Neural cell (in vitro differentiated cells): ENCODE results near the gene IFI6. TPM values are rescaled to one million over a fixed set of nuclear protein-coding genes. Genes with fewer than 3 reads are reported as not detected.

Experiments used
- H2AFZ ChIP-seq: fragments of 200-600, 300-800 bp; sonication (generic), shearing (Covaris generic); 2 replicates; pipeline ENCODE4 v1.6.0; 2014; ENCODE audit warnings: low read depth, mild to moderate bottlenecking, antibody characterized with exemption, low read length, moderate library complexity
- H3F3A ChIP-seq: fragments of 200-600 bp; shearing (Covaris generic); 2 replicates; pipeline ENCODE4 v1.6.1; 2016; ENCODE audit warnings: mild to moderate bottlenecking, moderate library complexity, mixed read lengths, antibody characterized with exemption, low read length; ENCODE audit not compliant: insufficient read depth, poor library complexity, severe bottlenecking
- H3K27ac ChIP-seq: fragments of 200-600, 300-800 bp; sonication (generic), shearing (Covaris generic); 2 replicates; pipeline ENCODE4 v1.5.1; 2014; ENCODE audit warnings: mild to moderate bottlenecking, low read length, moderate library complexity
- H3K27me3 ChIP-seq: fragments of 300-800, 200-600 bp; sonication (generic), shearing (Covaris generic); 2 replicates; pipeline ENCODE4 v1.6.0; 2014; ENCODE audit warnings: mild to moderate bottlenecking, low read depth, low read length, moderate library complexity; ENCODE audit not compliant: insufficient read depth
- H3K36me3 ChIP-seq: fragments of 300-800, 200-600 bp; sonication (generic), shearing (Covaris generic); 2 replicates; pipeline ENCODE4 v1.5.1; 2014; ENCODE audit warnings: mild to moderate bottlenecking, antibody characterized with exemption, low read length, moderate library complexity; ENCODE audit not compliant: insufficient read depth
- H3K4me2 ChIP-seq: fragments of 300-800, 200-600 bp; sonication (generic), shearing (Covaris generic); 2 replicates; pipeline ENCODE4 v1.6.0; 2014; ENCODE audit warnings: mild to moderate bottlenecking, low read length
- H3K4me3 ChIP-seq: fragments of 300-800, 200-600 bp; sonication (generic), shearing (Covaris generic); 2 replicates; pipeline ENCODE4 v1.5.1; 2014; ENCODE audit warnings: mild to moderate bottlenecking, low read length, moderate library complexity
- H3K79me2 ChIP-seq: fragments of 200-600 bp; shearing (Covaris generic); replicated peaks from 2 replicates; pipeline ENCODE4 v1.6.0; 2014; ENCODE audit warnings: mild to moderate bottlenecking, low read length, moderate library complexity; ENCODE audit not compliant: insufficient read depth
- H3K9ac ChIP-seq: fragments of 300-800, 200-600 bp; sonication (generic), shearing (Covaris generic); 2 replicates; pipeline ENCODE4 v1.6.1; 2016; ENCODE audit warnings: mild to moderate bottlenecking, low read length, mixed read lengths
- H3K9me2 ChIP-seq: fragments of 200-600 bp; shearing (Covaris generic); 2 replicates; pipeline ENCODE4 v1.6.1; 2016; ENCODE audit warnings: mild to moderate bottlenecking, low read length, mixed read lengths; ENCODE audit not compliant: insufficient read depth
- H3K9me3 ChIP-seq: fragments of 200-600, 300-800 bp; sonication (generic), shearing (Covaris generic); 2 replicates; pipeline ENCODE4 v1.6.1; 2016; ENCODE audit warnings: mild to moderate bottlenecking, mixed run types, low read length, moderate library complexity, mixed read lengths
- H4K20me1 ChIP-seq: fragments of 200-600 bp; shearing (Covaris generic); 2 replicates; pipeline ENCODE4 v1.6.1; 2016; ENCODE audit warnings: mild to moderate bottlenecking, mixed run types; ENCODE audit not compliant: insufficient read depth
- CTCF ChIP-seq: fragments of 450-650 bp; IDR thresholded peaks from 2 replicates; pipeline ENCODE4 v1.5.1; 2014; ENCODE audit warnings: antibody characterized with exemption, mild to moderate bottlenecking, moderate library complexity; ENCODE audit not compliant: poor library complexity, severe bottlenecking
- EP300 ChIP-seq: fragments of 450-650 bp; conservative IDR thresholded peaks from 2 replicates; pipeline ENCODE4 v1.6.1; 2014; ENCODE audit warnings: antibody characterized with exemption, mild to moderate bottlenecking, moderate library complexity; ENCODE audit not compliant: poor library complexity, severe bottlenecking
- EZH2 ChIP-seq: fragments of 200-600, 300-800 bp; shearing (Covaris generic), sonication (generic); IDR thresholded peaks from 2 replicates; pipeline ENCODE4 v1.6.1; 2014; ENCODE audit warnings: antibody characterized with exemption, low read length, borderline replicate concordance, mild to moderate bottlenecking; ENCODE audit not compliant: insufficient read depth, poor library complexity, severe bottlenecking
- MXI1 ChIP-seq: fragments of 450-650 bp; conservative IDR thresholded peaks from 2 replicates; pipeline ENCODE4 v1.6.1; 2014; ENCODE audit warnings: antibody characterized with exemption, mild to moderate bottlenecking; ENCODE audit not compliant: poor library complexity, severe bottlenecking
- POLR2AphosphoS5 ChIP-seq: IDR thresholded peaks from 2 replicates; pipeline ENCODE4 v1.6.1; 2012
- RAD21 ChIP-seq: fragments of 450-650 bp; conservative IDR thresholded peaks from 2 replicates; pipeline ENCODE4 v1.6.1; 2014; ENCODE audit warnings: antibody characterized with exemption, mild to moderate bottlenecking, moderate library complexity
- REST ChIP-seq: IDR thresholded peaks from 2 replicates; pipeline ENCODE4 v1.6.1; 2012; ENCODE audit warnings: borderline replicate concordance
- SMC3 ChIP-seq: fragments of 450-650 bp; conservative IDR thresholded peaks from 2 replicates; pipeline ENCODE4 v1.6.1; 2014; ENCODE audit warnings: antibody characterized with exemption, mild to moderate bottlenecking, moderate library complexity; ENCODE audit not compliant: poor library complexity
- TAF1 ChIP-seq: IDR thresholded peaks from 2 replicates; pipeline ENCODE4 v1.6.1; 2012; ENCODE audit warnings: low read depth
- polyA plus RNA-seq: library from polyadenylated mRNA; depleted of rRNA; stranded (reverse); fragments of >200 nt; gene quantifications from 2 replicates; pipeline ENCODE4 v1.2.3, GENCODE V29; 2014

Gene IFI6
- polyA plus RNA-seq, 1 donor from 2014 or later = 0.35 TPM

GRCh38 chr1:27638805-27639204 lies 33.2 kb downstream of the IFI6 start:
- H3K27me3 ChIP-seq = peaks cover 21% of the 10 kb centered on the region
- H3K9ac ChIP-seq = no peak overlapping the region
- no peaks in the 10 kb centered on the region for H3K9me2 ChIP-seq
- H3K36me3 ChIP-seq = no peaks in the 10 kb centered on the region
- TF ChIP-seq EZH2 (no peak), CTCF (no peak)
- no peaks in the 10 kb centered on the region for H3K9me3 ChIP-seq
- H3K27ac ChIP-seq = no peak overlapping the region
- no peak overlapping the region for H3K4me2 ChIP-seq
- no peak overlapping the region for H3K4me3 ChIP-seq
- H3K79me2 ChIP-seq = no peaks in the 10 kb centered on the region
- no peak overlapping the region for H2AFZ ChIP-seq
- H3F3A ChIP-seq = no peaks in the 10 kb centered on the region
- H4K20me1 ChIP-seq = no peaks in the 10 kb centered on the region

- no peak overlapping the region for H3K4me3 ChIP-seq
- no peak overlapping the region for H3K27ac ChIP-seq
- no peaks in the 10 kb centered on the region for H3K79me2 ChIP-seq
- H3K36me3 ChIP-seq = no peaks in the 10 kb centered on the region
- no peaks in the 10 kb centered on the region for H3F3A ChIP-seq
- TF ChIP-seq EP300 = no peak
- no peak for TF ChIP-seq EZH2
- no peak for TF ChIP-seq TAF1
- no peak for TF ChIP-seq POLR2AphosphoS5
- TF ChIP-seq REST = no peak
- no peak for TF ChIP-seq CTCF
- no peak for TF ChIP-seq SMC3
- TF ChIP-seq MXI1 = no peak
- no peak for TF ChIP-seq RAD21
- H3K9ac ChIP-seq = no peak overlapping the region
- no peaks in the 10 kb centered on the region for H3K9me2 ChIP-seq
- H3K4me2 ChIP-seq = no peak overlapping the region
- H2AFZ ChIP-seq = no peak overlapping the region
- H3K9me3 ChIP-seq = no peaks in the 10 kb centered on the region
- H4K20me1 ChIP-seq = no peaks in the 10 kb centered on the region
- peaks cover 28% of the 10 kb centered on the region for H3K27me3 ChIP-seq
Measured at GRCh38 chr1:27638047-27638734, 33.8 kb downstream of the IFI6 start.
